ENCODE data around the gene GCLC.

DNA sequence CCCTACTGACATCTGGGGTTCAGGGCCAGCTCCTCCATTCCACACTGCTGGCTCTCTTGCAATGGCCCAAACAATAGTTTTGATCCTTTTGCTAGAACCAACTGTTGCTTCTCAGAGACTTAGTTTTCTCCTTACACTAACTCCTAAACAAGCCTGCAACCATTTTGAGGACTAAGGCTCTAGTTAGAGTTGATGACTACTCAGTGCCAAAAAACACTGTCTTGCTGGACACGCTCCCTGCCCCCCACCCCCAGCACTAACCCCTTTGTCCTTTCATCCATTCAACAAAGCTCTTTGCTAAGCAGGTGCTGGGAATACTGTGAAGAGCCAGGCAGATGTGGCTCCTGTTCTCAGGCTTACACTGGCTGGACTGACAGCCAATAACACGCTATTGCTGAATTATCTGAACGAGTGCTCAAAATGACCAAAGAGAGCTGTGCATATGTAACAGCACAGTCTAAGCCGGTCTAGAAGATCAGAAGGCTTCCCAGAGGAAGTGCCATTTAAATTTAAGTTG is 17.6 kb downstream of the GCLC start:
- no peak for TF ChIP-seq EZH2 (IDR thresholded peaks at IDR 0.05; ENCODE audit: borderline replicate concordance, low read depth, low read length, poor library complexity, severe bottlenecking)
- TF ChIP-seq, protein P1, sequence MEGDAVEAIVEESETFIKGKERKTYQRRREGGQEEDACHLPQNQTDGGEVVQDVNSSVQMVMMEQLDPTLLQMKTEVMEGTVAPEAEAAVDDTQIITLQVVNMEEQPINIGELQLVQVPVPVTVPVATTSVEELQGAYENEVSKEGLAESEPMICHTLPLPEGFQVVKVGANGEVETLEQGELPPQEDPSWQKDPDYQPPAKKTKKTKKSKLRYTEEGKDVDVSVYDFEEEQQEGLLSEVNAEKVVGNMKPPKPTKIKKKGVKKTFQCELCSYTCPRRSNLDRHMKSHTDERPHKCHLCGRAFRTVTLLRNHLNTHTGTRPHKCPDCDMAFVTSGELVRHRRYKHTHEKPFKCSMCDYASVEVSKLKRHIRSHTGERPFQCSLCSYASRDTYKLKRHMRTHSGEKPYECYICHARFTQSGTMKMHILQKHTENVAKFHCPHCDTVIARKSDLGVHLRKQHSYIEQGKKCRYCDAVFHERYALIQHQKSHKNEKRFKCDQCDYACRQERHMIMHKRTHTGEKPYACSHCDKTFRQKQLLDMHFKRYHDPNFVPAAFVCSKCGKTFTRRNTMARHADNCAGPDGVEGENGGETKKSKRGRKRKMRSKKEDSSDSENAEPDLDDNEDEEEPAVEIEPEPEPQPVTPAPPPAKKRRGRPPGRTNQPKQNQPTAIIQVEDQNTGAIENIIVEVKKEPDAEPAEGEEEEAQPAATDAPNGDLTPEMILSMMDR (conservative IDR thresholded peaks at IDR 0.05; ENCODE audit: low read depth, low read length), result no peak

All from A673 (cell line).